Measurements from ENCODE around the gene LRRC17.

The LRRC17 gene

GRCh38 chr7:102990642-102991041, 77.8 kb downstream of the LRRC17 start:
- no peak for DNase-seq

- no peak for DNase-seq
Observed at GRCh38 chr7:102991077-102991539, 78.3 kb downstream of the LRRC17 start.

GRCh38 chr7:102991540-102992214, 78.9 kb downstream of the LRRC17 start:
- DNase-seq, result no peak

- no peak for DNase-seq
Observed at GRCh38 chr7:102992509-102992937, 79.7 kb downstream of the LRRC17 start.

GRCh38 chr7:102992938-102993717, 80.3 kb downstream of the LRRC17 start:
- no peak for DNase-seq

GRCh38 chr7:102993718-102994029, 80.9 kb downstream of the LRRC17 start:
- DNase-seq, result no peak

- DNase-seq, result no peak
Observed at GRCh38 chr7:102994567-102994966, 81.8 kb downstream of the LRRC17 start.
